Measurements from ENCODE around the gene COPZ1.
A peak's percentile ranks its signal among the peaks of the same experiment; 100 is the strongest.

COPZ1 gene

DNA sequence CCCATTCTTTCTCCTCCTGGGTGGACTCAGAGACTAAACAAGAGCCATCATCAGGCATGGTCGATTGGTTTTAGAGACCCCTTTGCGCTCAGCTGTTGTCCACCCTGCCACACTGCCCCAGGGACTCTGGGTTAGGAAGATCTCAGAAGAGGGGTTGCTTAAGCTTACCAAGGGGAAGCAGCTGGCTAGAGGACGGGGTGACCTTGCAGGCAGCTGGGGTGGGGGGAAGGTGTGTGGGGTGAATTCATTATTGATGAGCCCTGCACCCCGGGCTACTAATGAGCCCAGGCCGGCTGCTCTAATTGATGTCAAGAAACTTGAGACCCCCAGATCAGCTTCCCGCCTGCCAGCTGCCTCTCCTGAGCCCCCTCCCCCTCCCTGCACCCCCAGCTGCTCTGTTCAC lies 68.3 kb downstream of the COPZ1 start:
- DNase-seq = no peak

DNA sequence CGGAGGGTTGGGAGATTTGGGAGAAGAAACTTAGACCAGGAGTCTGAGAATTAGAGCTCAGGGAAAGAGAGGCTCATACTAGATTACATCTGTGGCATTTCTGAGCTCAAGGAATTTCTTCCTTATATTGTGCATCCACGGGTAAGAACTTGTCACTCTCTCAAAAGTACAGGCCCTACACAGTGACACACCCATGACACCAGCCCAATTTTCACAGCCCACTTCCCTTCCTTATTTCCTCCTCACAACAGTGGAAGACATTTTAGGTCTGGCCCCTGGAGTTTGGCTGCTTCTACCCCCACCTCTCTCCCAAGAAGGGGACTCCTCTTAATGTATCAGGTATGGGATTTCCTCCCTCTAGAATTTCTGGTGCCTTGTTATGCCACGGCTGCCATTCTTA lies 68.8 kb downstream of the COPZ1 start:
- DNase-seq = no peak

DNA sequence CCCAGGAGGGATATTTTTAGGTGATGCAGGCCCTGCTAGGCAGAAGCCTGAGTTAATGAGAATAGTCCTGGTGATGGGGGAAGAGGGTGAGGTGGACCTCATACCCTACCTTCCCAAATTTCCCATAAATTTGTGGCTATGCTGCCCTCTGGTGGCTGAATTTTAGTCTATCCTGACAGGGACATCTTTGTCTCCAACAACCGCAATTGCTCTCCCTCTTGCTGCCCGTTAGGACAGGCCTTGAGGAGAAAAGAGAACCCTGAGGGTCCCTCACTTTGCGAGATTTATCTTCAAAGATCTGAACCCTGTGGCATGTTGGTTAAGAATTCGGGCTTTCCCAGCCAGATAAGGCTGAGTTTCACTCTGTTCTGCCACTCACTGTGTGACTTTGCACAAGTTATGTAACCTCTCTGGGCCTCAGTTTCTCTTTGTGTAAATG lies 69.4 kb downstream of the COPZ1 start:
- peak in 26 of 51 donors; percentile 15 to 65 (median 38) for DNase-seq

DNA sequence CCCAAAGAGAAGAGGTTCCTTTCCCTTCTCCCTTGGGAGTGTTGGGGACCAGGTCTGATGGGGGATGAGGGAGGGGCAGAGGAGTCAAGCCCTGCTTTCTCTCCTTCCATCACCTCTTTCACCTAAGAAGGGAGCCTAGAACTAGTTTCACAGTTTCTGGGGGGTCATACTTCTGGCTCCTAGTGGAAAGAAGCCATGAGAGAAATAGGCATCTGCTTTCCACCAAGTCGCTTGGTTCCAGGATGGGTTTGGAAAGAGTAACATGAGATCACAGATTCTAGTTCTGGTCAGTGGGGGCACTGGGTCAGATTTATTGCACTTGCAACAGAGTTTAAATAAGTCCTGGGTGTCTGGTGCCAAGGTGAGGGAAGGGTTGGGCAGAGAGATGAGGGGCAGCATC lies 70.1 kb downstream of the COPZ1 start:
- no peak for DNase-seq

DNA sequence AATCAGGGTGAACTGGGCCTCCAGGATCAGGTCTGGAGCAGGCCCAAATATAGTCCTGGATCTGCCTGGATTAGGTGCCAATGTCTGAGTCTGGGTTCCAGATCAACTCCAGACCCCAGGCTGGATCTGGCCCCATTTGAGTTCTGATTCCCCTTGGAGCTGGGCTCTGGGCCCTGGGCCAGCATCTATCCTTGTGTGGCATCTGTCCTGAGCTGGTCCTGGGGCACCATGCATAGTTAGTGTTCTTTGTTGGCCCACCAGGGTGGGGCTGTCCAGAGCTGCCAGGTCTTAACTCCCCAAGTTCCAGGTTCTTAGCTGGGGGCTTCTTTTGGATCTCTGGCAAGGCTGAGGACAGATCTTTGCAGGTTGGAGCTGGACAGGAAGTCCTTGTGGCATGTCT lies 70.6 kb downstream of the COPZ1 start:
- DNase-seq = no peak

DNA sequence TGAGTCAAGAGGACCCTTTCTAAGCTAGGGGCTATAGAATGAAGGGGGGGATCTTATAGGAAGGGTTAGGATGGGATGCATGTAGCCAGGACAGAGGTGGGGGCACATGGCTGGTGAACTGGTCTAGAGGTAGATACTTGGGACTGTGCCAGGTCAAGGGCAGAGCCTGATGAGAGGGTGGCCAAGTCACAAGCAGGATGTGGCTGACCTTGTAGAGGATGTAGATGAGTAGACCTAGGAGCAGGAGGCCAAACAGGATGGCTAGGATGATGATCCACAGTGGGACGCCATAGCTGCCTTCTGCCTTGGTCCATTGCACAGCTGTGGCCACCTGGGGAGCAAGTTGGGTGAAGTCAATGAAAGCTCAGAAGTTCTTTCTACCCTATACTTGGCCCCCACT lies 72.2 kb downstream of the COPZ1 start:
- DNase-seq = no peak

DNA sequence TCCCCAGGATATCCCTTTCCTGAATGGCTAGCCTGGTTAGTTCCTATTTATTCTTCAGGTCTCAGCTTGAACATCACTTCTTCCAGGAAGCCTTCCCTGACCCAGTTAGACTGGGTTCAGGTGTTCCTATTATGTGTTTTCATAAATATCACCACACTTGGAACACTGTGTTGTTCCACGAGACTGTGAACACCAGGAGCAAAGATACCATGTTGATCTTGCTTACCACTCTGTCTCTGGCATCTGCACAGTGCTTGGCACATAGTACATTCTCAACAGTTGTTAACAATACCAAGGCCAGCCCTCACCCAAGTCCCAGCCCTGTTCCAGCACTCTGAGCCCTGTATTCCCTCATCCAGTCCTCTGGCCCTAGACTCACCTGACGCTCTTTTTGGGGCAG lies 73.3 kb downstream of the COPZ1 start:
- DNase-seq = no peak

DNA sequence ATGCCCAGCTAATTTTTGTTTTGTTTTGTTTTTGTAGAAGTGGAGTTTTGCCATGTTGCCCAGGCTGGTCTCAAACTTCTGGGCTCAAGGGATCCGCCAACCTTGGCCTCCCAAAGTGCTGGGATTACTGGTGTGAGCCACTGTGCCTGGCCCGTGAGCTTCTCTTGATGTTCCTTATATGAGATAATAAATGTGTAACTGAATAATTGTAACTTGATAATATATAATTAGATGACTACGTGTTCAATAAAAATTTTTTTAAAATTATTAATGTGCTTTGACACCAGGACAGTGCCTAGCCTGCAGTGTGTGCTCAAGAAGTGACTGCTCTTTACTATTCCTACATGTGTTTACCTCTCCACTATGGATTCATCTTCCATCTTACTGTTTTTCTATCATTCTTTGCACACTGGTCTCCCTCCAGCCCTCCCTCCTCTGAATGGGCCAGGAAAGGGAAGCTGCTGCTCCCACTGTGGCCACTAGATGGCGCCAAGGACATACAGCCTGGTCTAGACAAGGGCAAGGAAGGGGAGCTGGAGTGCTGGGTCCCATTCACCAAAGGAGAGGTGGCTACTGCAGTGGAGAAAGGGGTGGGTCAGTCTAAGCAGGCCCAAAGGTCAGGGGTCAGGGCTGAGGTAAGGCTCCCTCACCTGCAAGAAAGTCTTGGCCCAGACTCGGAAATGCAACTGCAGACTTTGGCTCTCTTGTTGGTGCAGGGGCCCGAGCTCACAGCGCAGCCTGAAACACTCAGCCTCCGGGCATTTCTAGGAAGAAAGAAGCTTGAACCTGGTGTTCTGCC lies 74.3 kb downstream of the COPZ1 start:
- peak in 49 of 51 donors; percentile 31 to 89 (median 72) for DNase-seq

DNA sequence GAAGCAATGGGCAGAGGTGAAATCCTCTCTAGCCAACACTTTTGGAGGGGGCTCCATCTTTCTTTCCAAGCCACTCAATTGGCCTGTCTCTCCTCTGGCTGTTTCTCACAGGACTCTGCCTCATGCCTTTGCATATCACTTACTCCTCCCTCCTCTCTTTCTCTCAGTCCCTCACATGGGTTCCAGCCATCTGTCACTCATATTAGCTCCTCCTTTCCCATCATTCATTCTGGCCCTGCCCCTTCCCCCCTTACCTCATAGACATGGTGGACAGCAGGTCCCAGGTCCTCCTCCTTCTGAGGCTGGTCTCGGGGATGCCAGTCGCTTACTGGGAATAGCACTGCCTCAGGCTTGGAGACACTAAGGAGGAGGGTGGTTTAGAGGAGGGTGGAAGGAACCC lies 76.2 kb downstream of the COPZ1 start:
- no peak for DNase-seq

Measured in hypothalamus (tissue), 51 donors.